Tibial artery (tissue), 4 donors: ENCODE measurements around the gene MYO1B.
A peak's percentile ranks its signal among the peaks of the same experiment; 100 is the strongest.

Source experiments
- DNase-seq, 2 donors: peaks; one replicate each; pipeline ENCODE4 v3.0.0-alpha.2; 2019
- H3K27ac ChIP-seq, 2 donors: fragments of 200-600 bp; sonication (generic) in 1 of 2; 1 replicate in 1 of 2; 2 replicates in 1 of 2; pipeline ENCODE4 v1.5.1; 2018 to 2019; ENCODE audit warnings: mild to moderate bottlenecking in 1 of 2
- H3K27me3 ChIP-seq, 2 donors: fragments of 200-600 bp; sonication (generic) in 1 of 2; one replicate each; pipeline versions ENCODE4 v1.5.1 to v1.6.0; 2016 to 2019
- H3K36me3 ChIP-seq, 3 donors: fragments of 200-600 bp; sonication (generic) in 2 of 3; one replicate each; pipeline ENCODE4 v1.5.1; 2016 to 2019; ENCODE audit warnings: mild to moderate bottlenecking in 2 of 3
- H3K4me1 ChIP-seq, 4 donors: fragments of 200-600 bp; sonication (generic) in 2 of 4; 1 replicate in 3 of 4; 2 replicates in 1 of 4; pipeline ENCODE4 v1.5.1; 2016 to 2019
- H3K4me3 ChIP-seq, 2 donors: fragments of 200-600 bp; sonication (generic) in 1 of 2; 1 replicate in 1 of 2; 2 replicates in 1 of 2; pipeline ENCODE4 v1.5.1; 2018 to 2019; ENCODE audit warnings: mild to moderate bottlenecking in 2 of 2
- H3K9me3 ChIP-seq, 3 donors: fragments of 200-600 bp; sonication (generic) in 1 of 3; one replicate each; pipeline ENCODE4 v1.5.1; 2016 to 2019
- CTCF ChIP-seq, 2 experiments: fragments of 200-600 bp in 1 of 2; fragments of 450-650 bp in 1 of 2; IDR thresholded peaks; one replicate each; pipeline ENCODE4 v1.5.1; 2017 to 2019; ENCODE audit warnings: antibody characterized with exemption in 2 of 2, mild to moderate bottlenecking in 1 of 2, moderate library complexity in 1 of 2
- intact Hi-C: fragments of 100-400 bp; cut with DNase I; formaldehyde crosslinking; loops from one replicate; pipeline ENCODE4 v1.15.0; 2023; ENCODE audit warnings: low total_unique reads

Gene MYO1B

GRCh38 chr2:191289049-191289448 lies 43.8 kb downstream of the MYO1B start:
- intact Hi-C loops = no loop called here

GRCh38 chr2:191291471-191291870 lies 46.3 kb downstream of the MYO1B start:
- Histone ChIP-seq H3K36me3 (no peaks in the 10 kb centered on the region), H3K9me3 (no peaks in the 10 kb centered on the region), H3K4me3 (no peak overlapping the region), H3K27ac (no peak overlapping the region), H3K27me3 (no peaks in the 10 kb centered on the region), H3K4me1 (peaks cover 0 to 49% (median 15%) of the 10 kb centered on the region in 4 donors)
- intact Hi-C loops = no loop called here
- DNase-seq = no peak
- no peak for TF ChIP-seq CTCF (IDR thresholded peaks at IDR 0.05)

More at GRCh38 chr2:191289049-191289448, 43.8 kb downstream of the MYO1B start:
- Histone ChIP-seq H3K4me1 (peaks cover 0 to 35% (median 11%) of the 10 kb centered on the region in 4 donors), H3K9me3 (no peaks in the 10 kb centered on the region), H3K4me3 (no peak overlapping the region), H3K36me3 (no peaks in the 10 kb centered on the region), H3K27me3 (no peaks in the 10 kb centered on the region), H3K27ac (no peak overlapping the region)
- TF ChIP-seq CTCF (IDR thresholded peaks at IDR 0.05) = no peak
- no peak for DNase-seq

- DNase-seq = no peak
- Histone ChIP-seq H3K36me3 (no peaks in the 10 kb centered on the region), H3K27me3 (no peaks in the 10 kb centered on the region), H3K4me3 (no peak overlapping the region), H3K4me1 (peaks cover 0 to 59% (median 24%) of the 10 kb centered on the region in 4 donors), H3K27ac (no peak overlapping the region), H3K9me3 (no peaks in the 10 kb centered on the region)
- intact Hi-C loops = no loop called here
- TF ChIP-seq CTCF (IDR thresholded peaks at IDR 0.05) = no peak
Observed at GRCh38 chr2:191292869-191293268, 47.7 kb downstream of the MYO1B start.

- intact Hi-C loops = no loop called here
- no peak overlapping the region for H3K4me3 ChIP-seq
- H3K27ac ChIP-seq = peak overlapping the region; percentile 5 to 52
- DNase-seq = no peak
- no peaks in the 10 kb centered on the region for H3K9me3 ChIP-seq
- H3K36me3 ChIP-seq = no peaks in the 10 kb centered on the region
- H3K4me1 ChIP-seq = peaks cover 0 to 69% (median 29%) of the 10 kb centered on the region in 4 donors
- no peak for TF ChIP-seq CTCF (IDR thresholded peaks at IDR 0.05)
- no peaks in the 10 kb centered on the region for H3K27me3 ChIP-seq
Observed at GRCh38 chr2:191295088-191295487, 49.9 kb downstream of the MYO1B start.

- Histone ChIP-seq H3K4me1 (peaks cover 0 to 59% (median 23%) of the 10 kb centered on the region in 4 donors), H3K27ac (peak overlapping the region in 1 of 2 donors; percentile 52), H3K4me3 (no peak overlapping the region), H3K36me3 (no peaks in the 10 kb centered on the region), H3K27me3 (no peaks in the 10 kb centered on the region), H3K9me3 (no peaks in the 10 kb centered on the region)
- no peak for DNase-seq
- intact Hi-C loops = no loop called here
- no peak for TF ChIP-seq CTCF (IDR thresholded peaks at IDR 0.05)
Observed at GRCh38 chr2:191296083-191297006, 51.1 kb downstream of the MYO1B start.
